Omental fat pad (tissue), 4 donors: ENCODE data around the gene NRG2. TPM values are rescaled to one million over a fixed set of nuclear protein-coding genes. Genes with fewer than 3 reads are reported as not detected.

ENCODE experiments used
- ATAC-seq: fragments of 150-250 bp; one replicate; pipeline ENCODE4 v1.9.1; 2016; ENCODE audit warnings: mild to moderate bottlenecking, moderate library complexity; ENCODE audit not compliant: low FRiP score
- DNase-seq: peaks from one replicate; pipeline ENCODE4 v3.0.0-alpha.2; 2019; ENCODE audit warnings: low spot score
- CTCF ChIP-seq, 3 donors: fragments of 450-650 bp; IDR thresholded peaks; one replicate each; pipeline ENCODE4 v1.5.1; 2016 to 2017; ENCODE audit warnings: antibody characterized with exemption in 3 of 3, mild to moderate bottlenecking in 3 of 3, moderate library complexity in 2 of 3
- total RNA-seq, 4 donors: library from RNA; depleted of rRNA; stranded (reverse); fragments of >200 nt; gene quantifications; one replicate each; pipeline ENCODE4 v1.1.0, GENCODE V29; 2016

The NRG2 gene
- total RNA-seq, 4 donors from 2014 or later, result 2.3 to 16.9 (median 5.9) TPM

- DNase-seq, result no peak
- ATAC-seq, result no peak
- no peak for TF ChIP-seq CTCF (IDR thresholded peaks at IDR 0.05)
These were observed 117.2 kb downstream of the NRG2 start for GRCh38 chr5:139925650-139926640.

- no peak for TF ChIP-seq CTCF (IDR thresholded peaks at IDR 0.05)
- DNase-seq, result no peak
- ATAC-seq, result no peak
These were observed 117.9 kb downstream of the NRG2 start for GRCh38 chr5:139925216-139925562.

GRCh38 chr5:139924294-139925215, 118.5 kb downstream of the NRG2 start:
- no peak for DNase-seq
- no peak for TF ChIP-seq CTCF (IDR thresholded peaks at IDR 0.05)
- no peak for ATAC-seq

GRCh38 chr5:139919308-139919707, 123.8 kb downstream of the NRG2 start:
- DNase-seq (no peak), ATAC-seq (no peak)
- no peak for TF ChIP-seq CTCF (IDR thresholded peaks at IDR 0.05)

- no peak for TF ChIP-seq CTCF (IDR thresholded peaks at IDR 0.05)
- ATAC-seq (no peak), DNase-seq (no peak)
These were observed 127.3 kb downstream of the NRG2 start for GRCh38 chr5:139915834-139916233.

- no peak for ATAC-seq
- TF ChIP-seq CTCF (IDR thresholded peaks at IDR 0.05), result no peak
- no peak for DNase-seq
These were observed 127.8 kb downstream of the NRG2 start for GRCh38 chr5:139915266-139915665.
